ENCODE data around the gene RMI2.
"Not testable (repeated sequence)": the region's sequence is repeated elsewhere in the genome, so short reads cannot be mapped to it uniquely, and the experiment has no call there.

RMI2 gene

GRCh38 chr16:11353158-11353557, 7.9 kb downstream of the RMI2 start:
- no peak for DNase-seq (ENCODE audit: low read depth in 3 of 3)

- no peak for DNase-seq (ENCODE audit: low read depth in 3 of 3)
Observed at GRCh38 chr16:11354407-11354732, 9.1 kb downstream of the RMI2 start.

- DNase-seq (ENCODE audit: low read depth in 3 of 3) = peak; percentile 52 to 77 (median 54)
Observed at GRCh38 chr16:11354733-11355574, 9.7 kb downstream of the RMI2 start.

- no peak for DNase-seq (ENCODE audit: low read depth in 3 of 3)
Observed at GRCh38 chr16:11355862-11356261, 10.6 kb downstream of the RMI2 start.

GRCh38 chr16:11356573-11357331, 11.5 kb downstream of the RMI2 start:
- peak in 1 of 3 experiments; percentile 58 for DNase-seq (ENCODE audit: low read depth in 3 of 3)

- no peak for DNase-seq (ENCODE audit: low read depth in 3 of 3)
Observed at GRCh38 chr16:11358531-11358930, 13.3 kb downstream of the RMI2 start.

GRCh38 chr16:11359370-11359769, 14.1 kb downstream of the RMI2 start:
- no peak for DNase-seq (ENCODE audit: low read depth in 3 of 3)

GRCh38 chr16:11360641-11361373, 15.5 kb downstream of the RMI2 start:
- no peak for DNase-seq (ENCODE audit: low read depth in 3 of 3)

- no peak for DNase-seq (ENCODE audit: low read depth in 3 of 3)
Observed at GRCh38 chr16:11361701-11362451, 16.6 kb downstream of the RMI2 start.

- DNase-seq (ENCODE audit: low read depth in 3 of 3) = no peak
Observed at GRCh38 chr16:11363927-11364258, 18.6 kb downstream of the RMI2 start.

- no peak for DNase-seq (ENCODE audit: low read depth in 3 of 3)
Observed at GRCh38 chr16:11367483-11367906, 22.2 kb downstream of the RMI2 start.

GRCh38 chr16:11370084-11370931, 25.0 kb downstream of the RMI2 start:
- no peak for DNase-seq (ENCODE audit: low read depth in 3 of 3)

GRCh38 chr16:11370932-11371279, 25.6 kb downstream of the RMI2 start:
- DNase-seq (ENCODE audit: low read depth in 3 of 3) = not testable (repeated sequence)

GRCh38 chr16:11372073-11372828, 27.0 kb downstream of the RMI2 start:
- no peak for DNase-seq (ENCODE audit: low read depth in 3 of 3)

GRCh38 chr16:11372829-11373306, 27.6 kb downstream of the RMI2 start:
- no peak for DNase-seq (ENCODE audit: low read depth in 3 of 3)

GRCh38 chr16:11374255-11374654, 29.0 kb downstream of the RMI2 start:
- no peak for DNase-seq (ENCODE audit: low read depth in 3 of 3)

GRCh38 chr16:11377154-11377553, 31.9 kb downstream of the RMI2 start:
- no peak for DNase-seq (ENCODE audit: low read depth in 3 of 3)

GRCh38 chr16:11378951-11379350, 33.7 kb downstream of the RMI2 start:
- not testable (repeated sequence) for DNase-seq (ENCODE audit: low read depth in 3 of 3)

GRCh38 chr16:11379420-11379819, 34.2 kb downstream of the RMI2 start:
- no peak for DNase-seq (ENCODE audit: low read depth in 3 of 3)

- no peak for DNase-seq (ENCODE audit: low read depth in 3 of 3)
Observed at GRCh38 chr16:11380836-11381235, 35.6 kb downstream of the RMI2 start.

All from stimulated activated CD4-positive, alpha-beta T cell treated with anti-CD3 and anti-CD28 coated beads, TNF-alpha, amount 100 ng/mL, for 24 hours (primary cell).